Measurements from ENCODE around the gene KARS1. TPM values are rescaled to one million over a fixed set of nuclear protein-coding genes. Genes with fewer than 3 reads are reported as not detected.

Gene KARS1
- total RNA-seq, 1 experiment from 2014 or later: 148 TPM

GRCh38 chr16:75632857-75633256, 14.6 kb downstream of the KARS1 start:
- no peak overlapping the region for H3K4me3 ChIP-seq (ENCODE audit: low read length)
- DNase-seq: no peak
- TF ChIP-seq EZH2phosphoT487 (IDR thresholded peaks at IDR 0.05; ENCODE audit: borderline replicate concordance, low read length) (no peak), CTCF (conservative IDR thresholded peaks at IDR 0.05; ENCODE audit: low read depth, low read length) (no peak), EZH2 (IDR thresholded peaks at IDR 0.05; ENCODE audit: low read length, unreplicated experiment) (no peak)
- no peaks in the 10 kb centered on the region for H3F3A ChIP-seq (ENCODE audit: low read length, unreplicated experiment)
- intact Hi-C loops (cut with micrococcal nuclease): no loop called here
- no peaks in the 10 kb centered on the region for H3K9me3 ChIP-seq (ENCODE audit: low read length)
- BruUV-seq (replicated peaks): no TSS peak
- CTCF ChIA-PET: no interaction called here
- no peaks in the 10 kb centered on the region for H3K4me1 ChIP-seq (ENCODE audit: insufficient read depth, low read length)
- no peak overlapping the region for H2AFZ ChIP-seq (ENCODE audit: low read length)
- H3K4me2 ChIP-seq (ENCODE audit: low read length): no peak overlapping the region
- H3K79me2 ChIP-seq (ENCODE audit: low read length): 0 out of 2 replicates have a peak, but pooled peaks cover 2% of the 10 kb centered on the region
- no peak overlapping the region for H3K27ac ChIP-seq (ENCODE audit: low read length)
- POLR2A ChIA-PET (ENCODE audit: unreplicated experiment): no interaction called here
- H3K9me2 ChIP-seq (replicated peaks; ENCODE audit: low read length): no peaks in the 10 kb centered on the region
- no peaks in the 10 kb centered on the region for H4K20me1 ChIP-seq (ENCODE audit: low read length)
- H3K27me3 ChIP-seq (ENCODE audit: low read length): no peaks in the 10 kb centered on the region
- peaks cover 60% of the 10 kb centered on the region for H3K36me3 ChIP-seq (ENCODE audit: low read depth, low read length)
- no peak overlapping the region for H3K9ac ChIP-seq (ENCODE audit: low read length)
- ATAC-seq: no peak

- CTCF ChIA-PET: no interaction called here
- Histone ChIP-seq H3K4me2 (ENCODE audit: low read length) (no peak overlapping the region), H3K9me2 (replicated peaks; ENCODE audit: low read length) (no peaks in the 10 kb centered on the region), H3K9me3 (ENCODE audit: low read length) (no peaks in the 10 kb centered on the region), H2AFZ (ENCODE audit: low read length) (no peak overlapping the region), H3K27me3 (ENCODE audit: low read length) (no peaks in the 10 kb centered on the region), H3K27ac (ENCODE audit: low read length) (no peak overlapping the region), H3K36me3 (ENCODE audit: low read depth, low read length) (peaks cover 62% of the 10 kb centered on the region), H4K20me1 (ENCODE audit: low read length) (no peaks in the 10 kb centered on the region), H3K9ac (ENCODE audit: low read length) (no peak overlapping the region), H3K4me1 (ENCODE audit: insufficient read depth, low read length) (no peaks in the 10 kb centered on the region), H3K79me2 (ENCODE audit: low read length) (no peaks in the 10 kb centered on the region), H3K4me3 (ENCODE audit: low read length) (no peak overlapping the region), H3F3A (ENCODE audit: low read length, unreplicated experiment) (no peaks in the 10 kb centered on the region)
- TF ChIP-seq EZH2phosphoT487 (IDR thresholded peaks at IDR 0.05; ENCODE audit: borderline replicate concordance, low read length): no peak
- no peak for TF ChIP-seq EZH2 (IDR thresholded peaks at IDR 0.05; ENCODE audit: low read length, unreplicated experiment)
- TF ChIP-seq CTCF (conservative IDR thresholded peaks at IDR 0.05; ENCODE audit: low read depth, low read length): no peak
- BruUV-seq (replicated peaks): no TSS peak
- POLR2A ChIA-PET (ENCODE audit: unreplicated experiment): no interaction called here
- ATAC-seq: no peak
- intact Hi-C loops (cut with micrococcal nuclease): no loop called here
- DNase-seq: no peak
These were observed 17.4 kb downstream of the KARS1 start for GRCh38 chr16:75630052-75630451.

GRCh38 chr16:75629132-75629531, 18.3 kb downstream of the KARS1 start:
- intact Hi-C loops (cut with micrococcal nuclease): no loop called here
- no peaks in the 10 kb centered on the region for H3K27me3 ChIP-seq (ENCODE audit: low read length)

More at GRCh38 chr16:75629132-75629531, 18.3 kb downstream of the KARS1 start:
- DNase-seq (no peak), ATAC-seq (no peak)
- Histone ChIP-seq H3K9me2 (replicated peaks; ENCODE audit: low read length) (no peaks in the 10 kb centered on the region), H3K9ac (ENCODE audit: low read length) (no peak overlapping the region), H3K4me1 (ENCODE audit: insufficient read depth, low read length) (no peaks in the 10 kb centered on the region), H2AFZ (ENCODE audit: low read length) (no peak overlapping the region), H3F3A (ENCODE audit: low read length, unreplicated experiment) (no peaks in the 10 kb centered on the region), H3K36me3 (ENCODE audit: low read depth, low read length) (peaks cover 56% of the 10 kb centered on the region), H3K4me2 (ENCODE audit: low read length) (no peak overlapping the region), H4K20me1 (ENCODE audit: low read length) (no peaks in the 10 kb centered on the region), H3K4me3 (ENCODE audit: low read length) (no peak overlapping the region), H3K79me2 (ENCODE audit: low read length) (no peaks in the 10 kb centered on the region), H3K27ac (ENCODE audit: low read length) (no peak overlapping the region), H3K9me3 (ENCODE audit: low read length) (no peaks in the 10 kb centered on the region)
- no peak for TF ChIP-seq EZH2phosphoT487 (IDR thresholded peaks at IDR 0.05; ENCODE audit: borderline replicate concordance, low read length)
- TF ChIP-seq CTCF (conservative IDR thresholded peaks at IDR 0.05; ENCODE audit: low read depth, low read length): no peak
- TF ChIP-seq EZH2 (IDR thresholded peaks at IDR 0.05; ENCODE audit: low read length, unreplicated experiment): no peak
- no TSS peak for BruUV-seq (replicated peaks)
- ChIA-PET POLR2A (ENCODE audit: unreplicated experiment) (no interaction called here), CTCF (no interaction called here)
